H9 (cell line): Measurements from ENCODE around the gene NMS. TPM values are rescaled to one million over a fixed set of nuclear protein-coding genes. Genes with fewer than 3 reads are reported as not detected.

ENCODE experiments used
- DNase-seq: peaks from one replicate; pipeline ENCODE4 v3.0.0-alpha.2; 2017
- H2AFZ ChIP-seq: one replicate; pipeline ENCODE4 v1.6.1; 2013; ENCODE audit warnings: mild to moderate bottlenecking, low read length, control low read depth, moderate library complexity
- H2AK5ac ChIP-seq: 2 replicates; pipeline ENCODE4 v1.6.1; 2013; ENCODE audit warnings: low read length, control low read depth, mixed read lengths; ENCODE audit not compliant: insufficient read length
- H2BK120ac ChIP-seq: one replicate; pipeline ENCODE4 v1.6.1; 2013; ENCODE audit warnings: low read depth, mild to moderate bottlenecking, low read length, control low read depth, inconsistent platforms; ENCODE audit not compliant: poor library complexity, severe bottlenecking
- H2BK12ac ChIP-seq: 2 replicates; pipeline ENCODE4 v1.6.1; 2013; ENCODE audit warnings: low read length, control low read depth, mixed read lengths, low read depth; ENCODE audit not compliant: insufficient read length
- H2BK15ac ChIP-seq: 2 replicates; pipeline ENCODE4 v1.6.1; 2013; ENCODE audit warnings: low read depth, low read length, control low read depth
- H2BK20ac ChIP-seq: one replicate; pipeline ENCODE4 v1.6.1; 2013; ENCODE audit warnings: low read depth, mild to moderate bottlenecking, low read length, control low read depth, inconsistent platforms; ENCODE audit not compliant: poor library complexity, severe bottlenecking
- H2BK5ac ChIP-seq: 2 replicates; pipeline ENCODE4 v1.6.1; 2013; ENCODE audit warnings: low read length, control low read depth, mixed read lengths; ENCODE audit not compliant: insufficient read length
- H3K14ac ChIP-seq: 2 replicates; pipeline ENCODE4 v1.6.1; 2013; ENCODE audit warnings: low read length, control low read depth; ENCODE audit not compliant: insufficient read depth
- H3K18ac ChIP-seq: 2 replicates; pipeline ENCODE4 v1.6.1; 2013; ENCODE audit warnings: low read depth, mild to moderate bottlenecking, mixed read lengths, low read length, control low read depth; ENCODE audit not compliant: insufficient read length
- H3K23ac ChIP-seq: 2 replicates; pipeline ENCODE4 v1.6.1; 2013; ENCODE audit warnings: low read length, control low read depth, mixed read lengths, low read depth; ENCODE audit not compliant: insufficient read length
- H3K23me2 ChIP-seq: 2 replicates; pipeline ENCODE4 v1.6.1; 2013; ENCODE audit warnings: low read depth, mild to moderate bottlenecking, mixed read lengths, low read length, control low read depth; ENCODE audit not compliant: insufficient read length, poor library complexity, severe bottlenecking
- H3K27ac ChIP-seq: 2 replicates; pipeline ENCODE4 v1.5.1; 2013; ENCODE audit warnings: low read length, control low read depth, mixed read lengths, low read depth; ENCODE audit not compliant: insufficient read length
- H3K27me3 ChIP-seq: 2 replicates; pipeline ENCODE4 v1.6.1; 2013; ENCODE audit warnings: low read length, control low read depth, inconsistent platforms; ENCODE audit not compliant: insufficient read depth
- H3K4ac ChIP-seq: 2 replicates; pipeline ENCODE4 v1.6.1; 2013; ENCODE audit warnings: low read depth, mild to moderate bottlenecking, control low read depth, inconsistent platforms, low read length, moderate library complexity
- H3K4me1 ChIP-seq: 2 replicates; pipeline ENCODE4 v1.6.1; 2013; ENCODE audit warnings: low read length, control low read depth, inconsistent platforms; ENCODE audit not compliant: insufficient read depth
- H3K4me2 ChIP-seq: 2 replicates; pipeline ENCODE4 v1.6.1; 2013; ENCODE audit warnings: low read length, control low read depth, mixed read lengths; ENCODE audit not compliant: insufficient read length, insufficient read depth
- H3K56ac ChIP-seq: 2 replicates; pipeline ENCODE4 v1.6.1; 2013; ENCODE audit warnings: low read depth, mild to moderate bottlenecking, mixed read lengths, low read length, control low read depth; ENCODE audit not compliant: insufficient read length
- H3K79me1 ChIP-seq: 2 replicates; pipeline ENCODE4 v1.6.1; 2013; ENCODE audit warnings: low read depth, mild to moderate bottlenecking, moderate library complexity, low read length, control low read depth, inconsistent platforms; ENCODE audit not compliant: insufficient read depth, poor library complexity, severe bottlenecking
- H3K79me2 ChIP-seq: 2 replicates; pipeline ENCODE4 v1.6.1; 2013; ENCODE audit warnings: low read length, control low read depth, inconsistent platforms; ENCODE audit not compliant: insufficient read depth
- H3K9ac ChIP-seq: 2 replicates; pipeline ENCODE4 v1.6.1; 2013; ENCODE audit warnings: low read length, control low read depth, mixed read lengths; ENCODE audit not compliant: insufficient read length; ENCODE audit errors: extremely low read depth
- H3K9me3 ChIP-seq: one replicate; pipeline ENCODE4 v1.6.1; 2013; ENCODE audit warnings: low read depth, low read length, inconsistent platforms; ENCODE audit not compliant: control insufficient read depth
- H3T11ph ChIP-seq: one replicate; pipeline ENCODE4 v1.6.1; 2013; ENCODE audit warnings: mild to moderate bottlenecking, low read length, control low read depth, inconsistent platforms
- H4K20me1 ChIP-seq: one replicate; pipeline ENCODE4 v1.6.1; 2013; ENCODE audit not compliant: control insufficient read depth, insufficient read length, insufficient read depth
- H4K5ac ChIP-seq: 2 replicates; pipeline ENCODE4 v1.6.1; 2013; ENCODE audit warnings: low read depth, mild to moderate bottlenecking, mixed read lengths, low read length, control low read depth; ENCODE audit not compliant: insufficient read length
- H4K8ac ChIP-seq: replicated peaks from 2 replicates; pipeline ENCODE4 v1.6.1; 2013; ENCODE audit warnings: low read length, control low read depth, mixed read lengths, low read depth; ENCODE audit not compliant: insufficient read length
- H4K91ac ChIP-seq: 2 replicates; pipeline ENCODE4 v1.6.1; 2013; ENCODE audit warnings: low read depth, mild to moderate bottlenecking, moderate library complexity, mixed read lengths, low read length, control low read depth; ENCODE audit not compliant: insufficient read length
- H3K27ac Mint-ChIP-seq, 3 experiments: 2 replicates in 2 of 3; 3 replicates in 1 of 3; pipeline ENCODE4 v1.8.0; 2020 to 2021; ENCODE audit warnings: mixed read lengths in 3 of 3, mild to moderate bottlenecking in 1 of 3, moderate library complexity in 1 of 3
- H3K27me3 Mint-ChIP-seq: 2 replicates; pipeline ENCODE4 v1.8.0; 2021; ENCODE audit warnings: low read depth, mild to moderate bottlenecking, moderate library complexity, mixed read lengths
- H3K36me3 Mint-ChIP-seq, 3 experiments: 2 replicates in 2 of 3; 3 replicates in 1 of 3; pipeline ENCODE4 v1.8.0; 2020 to 2021; ENCODE audit warnings: low read depth in 3 of 3, mixed read lengths in 3 of 3; ENCODE audit not compliant: insufficient read depth in 1 of 3
- H3K4me1 Mint-ChIP-seq, 2 experiments: 2 replicates each; pipeline ENCODE4 v1.8.0; 2020; ENCODE audit warnings: mixed read lengths in 2 of 2
- H3K4me3 Mint-ChIP-seq, 2 experiments: 2 replicates in 1 of 2; 3 replicates in 1 of 2; pipeline ENCODE4 v1.8.0; 2020 to 2021; ENCODE audit warnings: mild to moderate bottlenecking in 2 of 2, mixed read lengths in 2 of 2, moderate library complexity in 1 of 2
- H3K9me3 Mint-ChIP-seq, 2 experiments: 2 replicates in 1 of 2; 3 replicates in 1 of 2; pipeline ENCODE4 v1.8.0; 2020; ENCODE audit warnings: mild to moderate bottlenecking in 2 of 2, mixed read lengths in 2 of 2, moderate library complexity in 1 of 2
- WGBS: extraction: QIAGEN DNeasy Blood & Tissue Kit; methylation state at CpG from one replicate; pipeline ENCODE4 v1.1.7; 2013; ENCODE audit warnings: missing lambda C conversion rate, low lambda C conversion rate, mixed read lengths; ENCODE audit not compliant: insufficient read length; ENCODE audit errors: extremely low coverage; 5-methylcytosine and 5-hydroxymethylcytosine counted together
- total RNA-seq: library from RNA; stranded (reverse); gene quantifications from 2 replicates; pipeline ENCODE4 v1.2.1, GENCODE V29; 2021
- TF ChIP-seq, protein P1 (sequence below): fragments of 200-600 bp; sonication (generic); conservative IDR thresholded peaks from 3 replicates; pipeline ENCODE4 v1.8.0; 2021; ENCODE audit warnings: antibody characterized with exemption, mild to moderate bottlenecking

Gene NMS
- total RNA-seq, 1 experiment from 2014 or later, result not detected

DNA sequence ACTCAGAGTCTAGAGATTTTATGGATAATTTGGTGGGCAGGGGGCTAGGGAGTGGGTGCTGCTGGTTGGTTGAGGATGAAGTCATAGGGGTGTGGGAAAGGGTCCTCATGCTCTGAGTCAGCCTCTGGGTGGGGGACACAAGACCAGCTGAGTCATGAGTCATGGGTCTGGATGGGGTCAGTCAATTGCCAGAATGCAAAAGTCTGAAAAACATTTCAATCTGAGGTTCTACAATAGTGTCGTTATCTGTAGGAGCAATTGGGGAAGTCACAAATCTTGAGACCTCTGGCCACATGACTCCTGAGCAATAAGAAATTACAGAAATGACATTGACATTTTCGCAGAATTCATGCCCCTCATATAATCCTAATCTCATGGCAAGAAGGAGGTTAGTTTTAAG lies 15.1 kb downstream of the NMS start:
- Histone ChIP-seq H3T11ph (no peak overlapping the region), H2BK5ac (no peak overlapping the region), H3K27me3 (no peaks in the 10 kb centered on the region), H4K20me1 (no peaks in the 10 kb centered on the region), H4K91ac (no peak overlapping the region), H3K4me1 (no peaks in the 10 kb centered on the region), H2AFZ (no peak overlapping the region), H3K4me2 (no peak overlapping the region), H3K27ac (no peak overlapping the region), H3K56ac (no peak overlapping the region), H2BK120ac (no peak overlapping the region), H2BK20ac (no peak overlapping the region), H4K8ac (no peak overlapping the region), H3K9me3 (no peaks in the 10 kb centered on the region), H3K79me1 (no peaks in the 10 kb centered on the region), H3K18ac (no peak overlapping the region), H3K4ac (no peak overlapping the region), H2AK5ac (no peak overlapping the region), H3K79me2 (no peaks in the 10 kb centered on the region), H3K9ac (no peak overlapping the region), H3K23ac (no peak overlapping the region), H2BK12ac (no peak overlapping the region), H3K14ac (no peak overlapping the region), H3K23me2 (no peaks in the 10 kb centered on the region), H2BK15ac (no peak overlapping the region), H4K5ac (no peak overlapping the region)
- WGBS, result no CpG with 5 or more reads among the region's 2 CpGs
- no peak overlapping the region; a peak in 1 of 5 replicates for H3K4me3 Mint-ChIP-seq
- H3K9me3 Mint-ChIP-seq, result peaks cover 3 to 7% of the 10 kb centered on the region in 2 experiments; a peak in 3 of 5 replicates
- H3K36me3 Mint-ChIP-seq, result no peaks in the 10 kb centered on the region
- no peaks in the 10 kb centered on the region for H3K4me1 Mint-ChIP-seq
- H3K27me3 Mint-ChIP-seq, result no peaks in the 10 kb centered on the region
- no peak for DNase-seq
- no peak overlapping the region for H3K27ac Mint-ChIP-seq
- TF ChIP-seq, protein P1, sequence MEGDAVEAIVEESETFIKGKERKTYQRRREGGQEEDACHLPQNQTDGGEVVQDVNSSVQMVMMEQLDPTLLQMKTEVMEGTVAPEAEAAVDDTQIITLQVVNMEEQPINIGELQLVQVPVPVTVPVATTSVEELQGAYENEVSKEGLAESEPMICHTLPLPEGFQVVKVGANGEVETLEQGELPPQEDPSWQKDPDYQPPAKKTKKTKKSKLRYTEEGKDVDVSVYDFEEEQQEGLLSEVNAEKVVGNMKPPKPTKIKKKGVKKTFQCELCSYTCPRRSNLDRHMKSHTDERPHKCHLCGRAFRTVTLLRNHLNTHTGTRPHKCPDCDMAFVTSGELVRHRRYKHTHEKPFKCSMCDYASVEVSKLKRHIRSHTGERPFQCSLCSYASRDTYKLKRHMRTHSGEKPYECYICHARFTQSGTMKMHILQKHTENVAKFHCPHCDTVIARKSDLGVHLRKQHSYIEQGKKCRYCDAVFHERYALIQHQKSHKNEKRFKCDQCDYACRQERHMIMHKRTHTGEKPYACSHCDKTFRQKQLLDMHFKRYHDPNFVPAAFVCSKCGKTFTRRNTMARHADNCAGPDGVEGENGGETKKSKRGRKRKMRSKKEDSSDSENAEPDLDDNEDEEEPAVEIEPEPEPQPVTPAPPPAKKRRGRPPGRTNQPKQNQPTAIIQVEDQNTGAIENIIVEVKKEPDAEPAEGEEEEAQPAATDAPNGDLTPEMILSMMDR, result no peak
